GM23338 (cell line): ENCODE data around the gene CLK1. TPM values are rescaled to one million over a fixed set of nuclear protein-coding genes. Genes with fewer than 3 reads are reported as not detected.

Experiments used
- ATAC-seq: fragments of 200-7000 bp; cut with Tn5 transposase; 3 replicates; pipeline ENCODE4 v1.9.1; 2020
- DNase-seq: peaks from one replicate; pipeline ENCODE4 v3.0.0-alpha.2; 2015; ENCODE audit warnings: low spot score
- H2AFZ ChIP-seq: fragments of 200-600 bp; sonication (generic); 2 replicates; pipeline ENCODE4 v1.8.0; 2016; ENCODE audit warnings: antibody characterized with exemption, mild to moderate bottlenecking, moderate library complexity
- H3F3A ChIP-seq: fragments of 200-600 bp; sonication (generic); replicated peaks from 2 replicates; pipeline ENCODE4 v1.8.0; 2017; ENCODE audit warnings: antibody characterized with exemption, mixed run types, low read depth
- H3K27ac ChIP-seq: fragments of 200-600 bp; sonication (generic); 2 replicates; pipeline ENCODE4 v1.6.1; 2016; ENCODE audit warnings: low read depth
- H3K27me3 ChIP-seq: fragments of 200-600 bp; sonication (generic); 2 replicates; pipeline ENCODE4 v1.8.0; 2016; ENCODE audit warnings: mild to moderate bottlenecking, mixed run types, moderate library complexity; ENCODE audit not compliant: insufficient read depth
- H3K36me3 ChIP-seq: fragments of 200-600 bp; sonication (generic); 2 replicates; pipeline ENCODE4 v1.8.0; 2016; ENCODE audit warnings: mild to moderate bottlenecking; ENCODE audit not compliant: insufficient read depth
- H3K4me1 ChIP-seq: fragments of 200-600 bp; sonication (generic); 2 replicates; pipeline ENCODE4 v1.8.0; 2016; ENCODE audit warnings: mild to moderate bottlenecking, moderate library complexity; ENCODE audit not compliant: insufficient read depth
- H3K4me2 ChIP-seq: fragments of 200-600 bp; sonication (generic); 2 replicates; pipeline ENCODE4 v1.7.1; 2017; ENCODE audit warnings: mixed run types
- H3K4me3 ChIP-seq: fragments of 200-600 bp; sonication (generic); 2 replicates; pipeline ENCODE4 v1.6.1; 2016; ENCODE audit warnings: mixed run types
- H3K79me2 ChIP-seq: fragments of 200-600 bp; sonication (generic); replicated peaks from 2 replicates; pipeline ENCODE4 v1.8.0; 2017; ENCODE audit warnings: mild to moderate bottlenecking; ENCODE audit not compliant: insufficient read depth
- H3K9me2 ChIP-seq: fragments of 200-600 bp; sonication (generic); 2 replicates; pipeline ENCODE4 v1.8.0; 2017; ENCODE audit not compliant: insufficient read depth
- H4K20me1 ChIP-seq: fragments of 200-600 bp; sonication (generic); replicated peaks from 2 replicates; pipeline ENCODE4 v1.8.0; 2017; ENCODE audit warnings: mild to moderate bottlenecking; ENCODE audit not compliant: insufficient read depth
- H3K27ac Mint-ChIP-seq: 2 replicates; pipeline ENCODE4 v1.8.0; 2020; ENCODE audit warnings: inconsistent platforms, mild to moderate bottlenecking, moderate library complexity, mixed read lengths
- H3K27me3 Mint-ChIP-seq: 3 replicates; pipeline ENCODE4 v1.8.0; 2022; ENCODE audit warnings: low read depth, mild to moderate bottlenecking, moderate library complexity, mixed read lengths, inconsistent platforms; ENCODE audit not compliant: insufficient read depth, poor library complexity
- H3K36me3 Mint-ChIP-seq: 3 replicates; pipeline ENCODE4 v1.8.0; 2021; ENCODE audit warnings: low read depth, mild to moderate bottlenecking, inconsistent platforms, moderate library complexity, mixed read lengths
- H3K4me1 Mint-ChIP-seq: 3 replicates; pipeline ENCODE4 v1.8.0; 2020; ENCODE audit warnings: mild to moderate bottlenecking, inconsistent platforms, mixed read lengths
- H3K4me3 Mint-ChIP-seq: 3 replicates; pipeline ENCODE4 v1.8.0; 2021; ENCODE audit warnings: moderate library complexity, mild to moderate bottlenecking, inconsistent platforms, mixed read lengths
- H3K9me3 Mint-ChIP-seq: 3 replicates; pipeline ENCODE4 v1.8.0; 2020; ENCODE audit warnings: moderate library complexity, mild to moderate bottlenecking, inconsistent platforms, mixed read lengths
- CREB1 ChIP-seq: fragments of 250-450 bp; sonication (Bioruptor Pico); IDR thresholded peaks from 2 replicates; pipeline ENCODE4 v1.5.0; 2020; ENCODE audit warnings: low read depth, mild to moderate bottlenecking, moderate library complexity
- EZH2 ChIP-seq: fragments of 200-600 bp; sonication (generic); IDR thresholded peaks from one replicate; pipeline ENCODE4 v1.8.0; 2017; ENCODE audit warnings: antibody characterized with exemption, mild to moderate bottlenecking, low read depth; ENCODE audit not compliant: unreplicated experiment
- EZH2phosphoT487 ChIP-seq: fragments of 200-600 bp; sonication (generic); IDR thresholded peaks from one replicate; pipeline ENCODE4 v1.8.1; 2018; ENCODE audit warnings: antibody characterized with exemption; ENCODE audit not compliant: unreplicated experiment
- JUNB ChIP-seq: IDR thresholded peaks from one replicate; pipeline ENCODE4 v1.6.1; 2016; ENCODE audit warnings: antibody characterized with exemption; ENCODE audit not compliant: unreplicated experiment
- POLR2AphosphoS5 ChIP-seq: IDR thresholded peaks from 2 replicates; pipeline ENCODE4 v1.6.1; 2016; ENCODE audit warnings: antibody characterized with exemption, low read depth
- STAT1 ChIP-seq: IDR thresholded peaks from one replicate; pipeline ENCODE4 v1.6.1; 2016; ENCODE audit warnings: antibody characterized with exemption; ENCODE audit not compliant: unreplicated experiment
- ZNF114 ChIP-seq: fragments of 250-450 bp; sonication (Bioruptor Pico); IDR thresholded peaks from 2 replicates; pipeline ENCODE4 v1.5.0; 2020; ENCODE audit warnings: mild to moderate bottlenecking, moderate library complexity
- ZNF331 ChIP-seq: fragments of 250-450 bp; sonication (Bioruptor Pico); IDR thresholded peaks from 2 replicates; pipeline ENCODE4 v1.5.0; 2020; ENCODE audit warnings: low read depth, mild to moderate bottlenecking, moderate library complexity
- polyA plus RNA-seq: library from polyadenylated mRNA; unstranded; fragments of >200 nt; fragmentation: Nextera tagmentation; extraction: Ambion mirVana; gene quantifications from 2 replicates; pipeline ENCODE4 v1.2.1, GENCODE V29; 2016
- total RNA-seq: library from RNA; depleted of rRNA; stranded (reverse); fragments of >200 nt; shearing (Covaris generic); gene quantifications from 2 replicates; pipeline ENCODE4 v1.2.3, GENCODE V29; 2014
- TF ChIP-seq, protein P1 (sequence below): IDR thresholded peaks from 2 replicates; pipeline ENCODE4 v1.6.1; 2016; ENCODE audit warnings: antibody characterized with exemption
- TF ChIP-seq, protein P2 (sequence below), 2 experiments: fragments of 200-600 bp in 1 of 2; sonication (generic) in 1 of 2; conservative IDR thresholded peaks; 2 replicates each; pipeline versions ENCODE4 v1.5.1 to v1.6.1; 2016 to 2017; ENCODE audit warnings: antibody characterized with exemption in 2 of 2, low read depth in 2 of 2, mild to moderate bottlenecking in 2 of 2, moderate library complexity in 1 of 2
- TF ChIP-seq, protein P3 (sequence below): IDR thresholded peaks from one replicate; pipeline ENCODE4 v1.6.1; 2018; ENCODE audit warnings: antibody characterized with exemption; ENCODE audit not compliant: unreplicated experiment

CLK1 gene
- total and polyA plus RNA-seq, 2 experiments from 2014 or later, result 26.7 to 36.0 TPM

DNA sequence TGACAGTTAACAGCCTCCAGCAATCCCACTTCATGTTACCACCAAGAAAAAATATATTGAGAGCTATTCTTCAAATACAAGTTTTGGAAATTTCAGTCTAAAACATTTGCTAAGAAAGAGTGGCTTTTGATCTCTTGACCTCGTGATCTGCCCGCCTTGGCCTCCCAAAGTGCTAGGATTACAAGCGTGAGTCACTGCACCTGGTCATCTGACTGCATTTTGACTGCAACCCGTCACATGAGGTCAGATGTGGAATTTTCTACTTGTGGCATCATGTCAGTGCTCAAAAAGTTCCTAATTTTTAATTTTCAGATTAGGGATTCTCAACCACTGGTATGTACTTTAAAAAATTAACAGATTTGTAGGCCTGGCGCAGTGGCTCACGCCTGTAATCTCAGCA, 9.1 kb upstream of the CLK1 start:
- H3K36me3 ChIP-seq, result peaks cover 3% of the 10 kb centered on the region; the same call in 1 of the 2 replicates
- H3K4me1 ChIP-seq, result no peaks in the 10 kb centered on the region
- no peaks in the 10 kb centered on the region for H3K9me2 ChIP-seq
- H4K20me1 ChIP-seq, result no peaks in the 10 kb centered on the region; the same call in 1 of the 2 replicates
- Mint-ChIP-seq H3K4me1 (no peaks in the 10 kb centered on the region), H3K27ac (no peak overlapping the region), H3K4me3 (no peak overlapping the region), H3K27me3 (peaks cover 3% of the 10 kb centered on the region), H3K36me3 (peaks cover 44% of the 10 kb centered on the region), H3K9me3 (no peaks in the 10 kb centered on the region)
- no peak overlapping the region for H3K4me3 ChIP-seq
- DNase-seq (no peak), ATAC-seq (no peak)
- H3K4me2 ChIP-seq, result no peak overlapping the region
- no peak overlapping the region for H3K27ac ChIP-seq
- TF ChIP-seq, protein P1, sequence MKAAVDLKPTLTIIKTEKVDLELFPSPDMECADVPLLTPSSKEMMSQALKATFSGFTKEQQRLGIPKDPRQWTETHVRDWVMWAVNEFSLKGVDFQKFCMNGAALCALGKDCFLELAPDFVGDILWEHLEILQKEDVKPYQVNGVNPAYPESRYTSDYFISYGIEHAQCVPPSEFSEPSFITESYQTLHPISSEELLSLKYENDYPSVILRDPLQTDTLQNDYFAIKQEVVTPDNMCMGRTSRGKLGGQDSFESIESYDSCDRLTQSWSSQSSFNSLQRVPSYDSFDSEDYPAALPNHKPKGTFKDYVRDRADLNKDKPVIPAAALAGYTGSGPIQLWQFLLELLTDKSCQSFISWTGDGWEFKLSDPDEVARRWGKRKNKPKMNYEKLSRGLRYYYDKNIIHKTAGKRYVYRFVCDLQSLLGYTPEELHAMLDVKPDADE, result no peak
- TF ChIP-seq ZNF331 (CRISPR knock-in tag) (no peak), POLR2AphosphoS5 (no peak), EZH2 (no peak), EZH2phosphoT487 (no peak), STAT1 (no peak), CREB1 (no peak), ZNF114 (no peak), JUNB (no peak)
- TF ChIP-seq, protein P2, sequence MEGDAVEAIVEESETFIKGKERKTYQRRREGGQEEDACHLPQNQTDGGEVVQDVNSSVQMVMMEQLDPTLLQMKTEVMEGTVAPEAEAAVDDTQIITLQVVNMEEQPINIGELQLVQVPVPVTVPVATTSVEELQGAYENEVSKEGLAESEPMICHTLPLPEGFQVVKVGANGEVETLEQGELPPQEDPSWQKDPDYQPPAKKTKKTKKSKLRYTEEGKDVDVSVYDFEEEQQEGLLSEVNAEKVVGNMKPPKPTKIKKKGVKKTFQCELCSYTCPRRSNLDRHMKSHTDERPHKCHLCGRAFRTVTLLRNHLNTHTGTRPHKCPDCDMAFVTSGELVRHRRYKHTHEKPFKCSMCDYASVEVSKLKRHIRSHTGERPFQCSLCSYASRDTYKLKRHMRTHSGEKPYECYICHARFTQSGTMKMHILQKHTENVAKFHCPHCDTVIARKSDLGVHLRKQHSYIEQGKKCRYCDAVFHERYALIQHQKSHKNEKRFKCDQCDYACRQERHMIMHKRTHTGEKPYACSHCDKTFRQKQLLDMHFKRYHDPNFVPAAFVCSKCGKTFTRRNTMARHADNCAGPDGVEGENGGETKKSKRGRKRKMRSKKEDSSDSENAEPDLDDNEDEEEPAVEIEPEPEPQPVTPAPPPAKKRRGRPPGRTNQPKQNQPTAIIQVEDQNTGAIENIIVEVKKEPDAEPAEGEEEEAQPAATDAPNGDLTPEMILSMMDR (conservative IDR thresholded peaks at IDR 0.05; ENCODE audit: low read depth in 2 of 2), result no peak
- TF ChIP-seq, protein P3, sequence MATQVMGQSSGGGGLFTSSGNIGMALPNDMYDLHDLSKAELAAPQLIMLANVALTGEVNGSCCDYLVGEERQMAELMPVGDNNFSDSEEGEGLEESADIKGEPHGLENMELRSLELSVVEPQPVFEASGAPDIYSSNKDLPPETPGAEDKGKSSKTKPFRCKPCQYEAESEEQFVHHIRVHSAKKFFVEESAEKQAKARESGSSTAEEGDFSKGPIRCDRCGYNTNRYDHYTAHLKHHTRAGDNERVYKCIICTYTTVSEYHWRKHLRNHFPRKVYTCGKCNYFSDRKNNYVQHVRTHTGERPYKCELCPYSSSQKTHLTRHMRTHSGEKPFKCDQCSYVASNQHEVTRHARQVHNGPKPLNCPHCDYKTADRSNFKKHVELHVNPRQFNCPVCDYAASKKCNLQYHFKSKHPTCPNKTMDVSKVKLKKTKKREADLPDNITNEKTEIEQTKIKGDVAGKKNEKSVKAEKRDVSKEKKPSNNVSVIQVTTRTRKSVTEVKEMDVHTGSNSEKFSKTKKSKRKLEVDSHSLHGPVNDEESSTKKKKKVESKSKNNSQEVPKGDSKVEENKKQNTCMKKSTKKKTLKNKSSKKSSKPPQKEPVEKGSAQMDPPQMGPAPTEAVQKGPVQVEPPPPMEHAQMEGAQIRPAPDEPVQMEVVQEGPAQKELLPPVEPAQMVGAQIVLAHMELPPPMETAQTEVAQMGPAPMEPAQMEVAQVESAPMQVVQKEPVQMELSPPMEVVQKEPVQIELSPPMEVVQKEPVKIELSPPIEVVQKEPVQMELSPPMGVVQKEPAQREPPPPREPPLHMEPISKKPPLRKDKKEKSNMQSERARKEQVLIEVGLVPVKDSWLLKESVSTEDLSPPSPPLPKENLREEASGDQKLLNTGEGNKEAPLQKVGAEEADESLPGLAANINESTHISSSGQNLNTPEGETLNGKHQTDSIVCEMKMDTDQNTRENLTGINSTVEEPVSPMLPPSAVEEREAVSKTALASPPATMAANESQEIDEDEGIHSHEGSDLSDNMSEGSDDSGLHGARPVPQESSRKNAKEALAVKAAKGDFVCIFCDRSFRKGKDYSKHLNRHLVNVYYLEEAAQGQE, result no peak
- no peaks in the 10 kb centered on the region for H3K27me3 ChIP-seq
- H3K79me2 ChIP-seq, result no peaks in the 10 kb centered on the region
- no peak overlapping the region for H2AFZ ChIP-seq
- H3F3A ChIP-seq, result no peaks in the 10 kb centered on the region
